ENCODE data around the gene FAM50B.

Gene FAM50B

DNA sequence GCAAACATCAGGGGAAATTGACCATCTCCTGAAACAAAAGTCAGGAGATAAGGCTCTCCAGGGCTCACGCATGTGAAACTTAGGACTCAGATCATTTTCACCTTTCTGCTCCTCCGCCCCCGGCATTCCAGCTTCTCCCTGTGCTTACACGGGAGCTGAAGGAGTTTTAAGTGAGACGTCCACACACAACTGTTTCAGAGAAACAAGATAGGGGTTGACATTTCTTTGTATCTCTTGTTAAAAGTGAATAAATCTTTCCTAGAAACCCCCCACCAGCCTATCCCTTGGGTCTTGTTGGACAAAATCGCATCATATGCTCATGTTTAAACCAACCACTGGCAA, 46.1 kb downstream of the FAM50B start:
- DNase-seq (ENCODE audit: low spot score): no peak

DNA sequence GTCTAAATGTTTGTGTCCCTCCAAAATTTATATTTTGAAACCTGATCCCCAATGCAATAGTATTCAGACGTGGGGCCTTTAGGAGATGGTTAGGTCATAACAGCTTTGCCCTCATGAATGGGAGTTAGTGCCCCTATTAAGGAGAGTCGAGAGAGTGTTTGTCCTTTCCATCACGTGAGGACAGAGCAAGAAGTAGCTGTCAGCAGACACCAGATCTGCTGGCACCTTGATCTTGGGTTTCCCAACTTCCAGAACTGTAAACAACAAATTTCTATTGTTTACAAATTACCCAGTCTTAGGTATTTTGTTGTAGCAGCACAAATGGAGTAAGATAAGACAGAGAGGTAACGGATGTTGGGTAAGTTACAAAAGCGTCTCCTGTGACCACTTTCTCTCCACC, 46.6 kb downstream of the FAM50B start:
- DNase-seq (ENCODE audit: low spot score): no peak

DNA sequence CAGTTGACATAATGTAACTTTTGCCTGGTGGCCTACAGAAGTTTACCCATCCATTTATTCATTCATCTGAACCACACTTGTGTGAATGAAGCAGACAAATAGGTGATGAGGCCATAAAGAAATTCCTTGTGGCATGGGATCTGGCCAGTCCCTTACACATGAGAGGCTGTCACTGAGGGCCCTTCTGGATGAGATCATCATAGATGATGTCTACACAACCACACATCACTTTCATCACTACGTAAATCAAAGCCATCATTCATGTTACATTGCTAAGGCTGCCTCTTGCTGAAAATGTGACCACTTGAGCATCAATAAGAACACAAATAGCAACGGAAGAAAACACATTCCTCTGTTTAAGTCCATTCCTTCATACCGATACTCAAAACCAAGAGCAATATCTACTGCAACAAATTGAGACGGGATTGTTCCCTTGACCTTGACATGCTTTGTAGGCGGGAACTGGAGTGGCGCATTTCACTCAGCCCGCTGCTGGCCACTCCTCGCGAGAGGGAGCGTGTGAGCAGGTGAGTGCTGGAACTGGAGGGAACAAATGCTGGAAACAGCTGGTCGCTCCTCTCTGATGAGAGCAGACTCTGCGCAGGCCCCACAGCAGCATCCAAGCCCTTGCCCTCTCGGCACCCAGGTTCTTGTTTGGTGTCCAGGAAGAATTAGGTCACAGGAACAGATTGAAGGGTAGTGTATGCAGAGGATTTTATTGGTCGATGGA, 49.3 kb downstream of the FAM50B start:
- no peak for DNase-seq (ENCODE audit: low spot score)

- no peak for DNase-seq (ENCODE audit: low spot score)
These were observed 49.9 kb downstream of the FAM50B start for GRCh38 chr6:3899061-3899460.

GRCh38 chr6:3899970-3900439, 50.8 kb downstream of the FAM50B start:
- no peak for DNase-seq (ENCODE audit: low spot score)
